PC-3 (cell line): ENCODE data around the gene MAP2K3. TPM values are rescaled to one million over a fixed set of nuclear protein-coding genes. Genes with fewer than 3 reads are reported as not detected.

Source experiments
- ATAC-seq: fragments of 200-7000 bp; cut with Tn5 transposase; 2 replicates; pipeline ENCODE4 v1.9.1; 2020; ENCODE audit warnings: mild to moderate bottlenecking, moderate library complexity
- BruUV-seq: library from RNA; stranded (reverse); fragments of 400-500 nt; replicated peaks from 2 replicates; lab custom pipeline; 2021; lab: Mats Ljungman, UMichigan
- CTCF ChIA-PET: fragments of 300-600 bp; sonication (Branson Sonifier 250); formaldehyde crosslinking; loops from one replicate; lab custom pipeline; 2022; ENCODE audit warnings: antibody characterized with exemption; lab: Charles Lee
- POLR2A ChIA-PET: fragments of 300-600 bp; sonication (Branson Sonifier 250); formaldehyde crosslinking; loops from one replicate; lab custom pipeline; 2022; ENCODE audit warnings: antibody characterized with exemption; ENCODE audit not compliant: unreplicated experiment; lab: Charles Lee
- DNase-seq: peaks from one replicate; pipeline ENCODE4 v3.0.0-alpha.2; 2015
- H2AFZ ChIP-seq: fragments of 300-600 bp; sonication (generic); 2 replicates; pipeline ENCODE4 v1.6.0; 2016; ENCODE audit warnings: antibody characterized with exemption, low read length
- H3F3A ChIP-seq: fragments of 300-600 bp; sonication (generic); one replicate; pipeline ENCODE4 v1.6.0; 2017; ENCODE audit warnings: antibody characterized with exemption, low read length, control low read depth, mild to moderate bottlenecking; ENCODE audit not compliant: unreplicated experiment
- H3K27ac ChIP-seq: fragments of 300-600 bp; sonication (generic); 2 replicates; pipeline ENCODE4 v1.5.1; 2016; ENCODE audit warnings: mild to moderate bottlenecking, low read length
- H3K27me3 ChIP-seq: fragments of 300-600 bp; sonication (generic); 2 replicates; pipeline ENCODE4 v1.6.1; 2016; ENCODE audit warnings: low read length, mixed read lengths
- H3K36me3 ChIP-seq: fragments of 300-600 bp; sonication (generic); 2 replicates; pipeline ENCODE4 v1.6.1; 2016; ENCODE audit warnings: low read depth, mixed run types, low read length, mixed read lengths
- H3K4me1 ChIP-seq: fragments of 300-600 bp; sonication (generic); 2 replicates; pipeline ENCODE4 v1.5.1; 2016; ENCODE audit warnings: low read length; ENCODE audit not compliant: insufficient read depth
- H3K4me2 ChIP-seq: fragments of 300-600 bp; sonication (generic); 2 replicates; pipeline ENCODE4 v1.6.0; 2016; ENCODE audit warnings: low read length
- H3K4me3 ChIP-seq: fragments of 300-600 bp; sonication (generic); 2 replicates; pipeline ENCODE4 v1.5.1; 2016; ENCODE audit warnings: mild to moderate bottlenecking, low read length, mixed read lengths
- H3K79me2 ChIP-seq: fragments of 300-600 bp; sonication (generic); 2 replicates; pipeline ENCODE4 v1.6.1; 2017; ENCODE audit warnings: low read length, mixed read lengths
- H3K9ac ChIP-seq: fragments of 300-600 bp; sonication (generic); 2 replicates; pipeline ENCODE4 v1.6.0; 2016; ENCODE audit warnings: mild to moderate bottlenecking, low read length
- H3K9me2 ChIP-seq: fragments of 300-600 bp; sonication (generic); replicated peaks from 2 replicates; pipeline ENCODE4 v1.6.1; 2016; ENCODE audit warnings: mixed run types, low read length, mixed read lengths
- H3K9me3 ChIP-seq: fragments of 300-600 bp; sonication (generic); 2 replicates; pipeline ENCODE4 v1.6.1; 2016; ENCODE audit warnings: low read length, mixed read lengths
- H4K20me1 ChIP-seq: fragments of 300-600 bp; sonication (generic); 2 replicates; pipeline ENCODE4 v1.6.1; 2016; ENCODE audit warnings: low read length, mixed read lengths
- CTCF ChIP-seq: fragments of 300-600 bp; sonication (generic); conservative IDR thresholded peaks from 2 replicates; pipeline ENCODE4 v1.5.1; 2017; ENCODE audit warnings: antibody characterized with exemption, low read depth, mild to moderate bottlenecking, low read length
- EZH2 ChIP-seq: fragments of 300-600 bp; sonication (generic); IDR thresholded peaks from one replicate; pipeline ENCODE4 v1.6.1; 2017; ENCODE audit warnings: antibody characterized with exemption, mild to moderate bottlenecking, low read length; ENCODE audit not compliant: unreplicated experiment
- EZH2phosphoT487 ChIP-seq: fragments of 300-600 bp; sonication (generic); IDR thresholded peaks from 2 replicates; pipeline ENCODE4 v1.6.1; 2018; ENCODE audit warnings: mild to moderate bottlenecking, antibody characterized with exemption, low read length, borderline replicate concordance
- intact Hi-C: fragments of 100-400 bp; cut with micrococcal nuclease; formaldehyde crosslinking; loops from 2 replicates; pipeline ENCODE4 v1.9.0; 2023
- total RNA-seq: library from RNA; depleted of rRNA; stranded (reverse); fragments of >200 nt; gene quantifications from 2 replicates; pipeline ENCODE4 v1.2.3, GENCODE V29; 2014

Gene MAP2K3
- total RNA-seq, 1 experiment from 2014 or later = 54.0 TPM

- TF ChIP-seq EZH2 (no peak), CTCF (no peak), EZH2phosphoT487 (no peak)
- Histone ChIP-seq H3K27ac (no peak overlapping the region), H3K4me1 (peaks cover 14% of the 10 kb centered on the region), H4K20me1 (no peaks in the 10 kb centered on the region), H3K9me2 (no peaks in the 10 kb centered on the region), H3K9ac (peak overlapping the region; percentile 74), H3K4me3 (peak overlapping the region; percentile 70), H3K4me2 (peak overlapping the region; percentile 97), H3K79me2 (no peaks in the 10 kb centered on the region), H3F3A (no peaks in the 10 kb centered on the region), H3K9me3 (no peaks in the 10 kb centered on the region), H3K27me3 (no peaks in the 10 kb centered on the region), H2AFZ (peak overlapping the region; percentile 96), H3K36me3 (no peaks in the 10 kb centered on the region)
- DNase-seq (peak; percentile 91), ATAC-seq (peak; percentile 86)
- intact Hi-C loops = no loop called here
- ChIA-PET POLR2A (no interaction called here), CTCF (no interaction called here)
- BruUV-seq = no TSS peak
Observed at GRCh38 chr17:21275579-21276263, 8.8 kb upstream of the MAP2K3 start.

GRCh38 chr17:21276264-21276588, 8.3 kb upstream of the MAP2K3 start:
- H3K9me2 ChIP-seq = no peaks in the 10 kb centered on the region
- CTCF ChIA-PET = no interaction called here
- H4K20me1 ChIP-seq = no peaks in the 10 kb centered on the region
- POLR2A ChIA-PET = no interaction called here
- peak overlapping the region; percentile 96 for H2AFZ ChIP-seq
- TF ChIP-seq EZH2 = no peak
- no peak for TF ChIP-seq EZH2phosphoT487
- TF ChIP-seq CTCF = no peak
- H3K9me3 ChIP-seq = no peaks in the 10 kb centered on the region
- H3K36me3 ChIP-seq = no peaks in the 10 kb centered on the region
- H3K4me3 ChIP-seq = peak overlapping the region; percentile 70; the same call in 1 of the 2 replicates
- intact Hi-C loops = no loop called here
- no peak overlapping the region for H3K27ac ChIP-seq
- H3K4me2 ChIP-seq = peak overlapping the region; percentile 97
- H3K27me3 ChIP-seq = no peaks in the 10 kb centered on the region
- DNase-seq (no peak), ATAC-seq (no peak)
- H3K79me2 ChIP-seq = no peaks in the 10 kb centered on the region
- no TSS peak for BruUV-seq
- H3K4me1 ChIP-seq = peaks cover 14% of the 10 kb centered on the region
- H3F3A ChIP-seq = no peaks in the 10 kb centered on the region
- H3K9ac ChIP-seq = peak overlapping the region; percentile 74

- no peaks in the 10 kb centered on the region for H3K9me3 ChIP-seq
- H3K27me3 ChIP-seq = no peaks in the 10 kb centered on the region
- no peak overlapping the region for H3K27ac ChIP-seq
- no peaks in the 10 kb centered on the region for H3F3A ChIP-seq
- H3K9me2 ChIP-seq = no peaks in the 10 kb centered on the region
- ATAC-seq (no peak), DNase-seq (no peak)
- no peak overlapping the region for H2AFZ ChIP-seq
- BruUV-seq = no TSS peak
- no peaks in the 10 kb centered on the region for H3K36me3 ChIP-seq
- peaks cover 21% of the 10 kb centered on the region for H3K4me1 ChIP-seq
- no peaks in the 10 kb centered on the region for H3K79me2 ChIP-seq
- ChIA-PET POLR2A (no interaction called here), CTCF (no interaction called here)
- TF ChIP-seq EZH2 (no peak), CTCF (no peak), EZH2phosphoT487 (no peak)
- H3K4me3 ChIP-seq = no peak overlapping the region
- no peak overlapping the region for H3K4me2 ChIP-seq
- H4K20me1 ChIP-seq = no peaks in the 10 kb centered on the region
- intact Hi-C loops = no loop called here
- no peak overlapping the region for H3K9ac ChIP-seq
Observed at GRCh38 chr17:21277332-21277731, 7.2 kb upstream of the MAP2K3 start.
